Endodermal cell (in vitro differentiated cells): Measurements from ENCODE around the gene SLC36A2. TPM values are rescaled to one million over a fixed set of nuclear protein-coding genes. Genes with fewer than 3 reads are reported as not detected.
"Not testable (repeated sequence)": the region's sequence is repeated elsewhere in the genome, so short reads cannot be mapped to it uniquely, and the experiment has no call there.

Experiments
- DNase-seq: peaks from one replicate; pipeline ENCODE4 v3.0.0-alpha.2; 2017
- H3K27ac ChIP-seq: 2 replicates; pipeline ENCODE4 v1.5.1; 2013; ENCODE audit warnings: mild to moderate bottlenecking, low read depth, low read length, moderate library complexity
- H3K27me3 ChIP-seq: 2 replicates; pipeline ENCODE4 v1.6.1; 2013; ENCODE audit warnings: mild to moderate bottlenecking, low read length, moderate library complexity; ENCODE audit not compliant: insufficient read depth, control insufficient read depth, poor library complexity, severe bottlenecking
- H3K36me3 ChIP-seq: 2 replicates; pipeline ENCODE4 v1.7.0; 2013; ENCODE audit warnings: mild to moderate bottlenecking, low read length, moderate library complexity; ENCODE audit not compliant: control insufficient read depth, insufficient read depth
- H3K4me1 ChIP-seq: one replicate; pipeline ENCODE4 v1.7.0; 2013; ENCODE audit warnings: low read length; ENCODE audit not compliant: control insufficient read depth, insufficient read depth
- H3K4me3 ChIP-seq: 2 replicates; pipeline ENCODE4 v1.5.1; 2013; ENCODE audit warnings: mild to moderate bottlenecking, low read length, moderate library complexity
- H3K9ac ChIP-seq: 2 replicates; pipeline ENCODE4 v1.6.1; 2013; ENCODE audit warnings: mild to moderate bottlenecking, low read length, moderate library complexity; ENCODE audit not compliant: poor library complexity, severe bottlenecking; ENCODE audit errors: extremely low read depth
- H3K9me3 ChIP-seq: 2 replicates; pipeline ENCODE4 v1.6.1; 2013; ENCODE audit warnings: mild to moderate bottlenecking, low read length, moderate library complexity; ENCODE audit not compliant: control insufficient read depth
- H3K27ac Mint-ChIP-seq: 2 replicates; pipeline ENCODE4 v1.8.0; 2020; ENCODE audit warnings: mixed read lengths
- H3K27me3 Mint-ChIP-seq: 2 replicates; pipeline ENCODE4 v1.8.0; 2021; ENCODE audit warnings: mild to moderate bottlenecking, mixed read lengths; ENCODE audit not compliant: insufficient read depth
- H3K36me3 Mint-ChIP-seq: 2 replicates; pipeline ENCODE4 v1.8.0; 2020; ENCODE audit warnings: low read depth, mixed read lengths
- H3K4me1 Mint-ChIP-seq: 2 replicates; pipeline ENCODE4 v1.8.0; 2020; ENCODE audit warnings: mixed read lengths
- H3K4me3 Mint-ChIP-seq: 2 replicates; pipeline ENCODE4 v1.8.0; 2020; ENCODE audit warnings: mild to moderate bottlenecking, moderate library complexity, mixed read lengths
- H3K9me3 Mint-ChIP-seq: 2 replicates; pipeline ENCODE4 v1.8.0; 2020; ENCODE audit warnings: mild to moderate bottlenecking, mixed read lengths
- CTCF ChIP-seq: fragments of 200-600 bp; sonication (generic); conservative IDR thresholded peaks from 2 replicates; pipeline ENCODE4 v1.5.0; 2021; ENCODE audit warnings: antibody characterized with exemption, mild to moderate bottlenecking
- WGBS, 2 experiments: methylation state at CpG; one replicate each; pipeline versions ENCODE4 v1.1.5 to v1.1.7; 2013; ENCODE audit warnings: missing lambda C conversion rate in 2 of 2, mixed read lengths in 1 of 2; ENCODE audit not compliant: insufficient coverage in 1 of 2, insufficient read length in 1 of 2; 5-methylcytosine and 5-hydroxymethylcytosine counted together
- total RNA-seq, 2 donors: library from RNA; stranded (reverse); fragmentation: NEBNext Ultra II Directional in 1 of 2; extraction: Animal tissue kit (Norgen Biotek cat#: 25700) in 1 of 2; gene quantifications; 2 replicates in 1 of 2; 3 replicates in 1 of 2; pipeline ENCODE4 v1.2.1, GENCODE V29; 2021

The SLC36A2 gene
- total RNA-seq, 2 donors from 2014 or later = 1.4 TPM; not detected in 1

- no peak for DNase-seq
- Histone ChIP-seq H3K4me1 (no peaks in the 10 kb centered on the region), H3K27me3 (no peaks in the 10 kb centered on the region), H3K9ac (no peak overlapping the region), H3K4me3 (no peak overlapping the region), H3K27ac (no peak overlapping the region), H3K36me3 (no peaks in the 10 kb centered on the region), H3K9me3 (peaks cover 28% of the 10 kb centered on the region)
- no peak overlapping the region for H3K27ac Mint-ChIP-seq
- WGBS, 2 experiments = 93% methylated on average over 3 of the region's 6 CpGs; no CpG with 5 or more reads in 1 of the 2 experiments
- TF ChIP-seq CTCF = no peak
- H3K4me1 Mint-ChIP-seq = no peaks in the 10 kb centered on the region
- no peak overlapping the region for H3K4me3 Mint-ChIP-seq
- peaks cover 3% of the 10 kb centered on the region for H3K27me3 Mint-ChIP-seq
- no peaks in the 10 kb centered on the region for H3K36me3 Mint-ChIP-seq
- H3K9me3 Mint-ChIP-seq = peaks cover 31% of the 10 kb centered on the region
Measured at GRCh38 chr5:151378616-151379015, 31.3 kb upstream of the SLC36A2 start.

GRCh38 chr5:151374539-151374938 lies 27.2 kb upstream of the SLC36A2 start:
- Histone ChIP-seq H3K27me3 (no peaks in the 10 kb centered on the region), H3K4me1 (no peaks in the 10 kb centered on the region), H3K36me3 (no peaks in the 10 kb centered on the region), H3K4me3 (no peak overlapping the region), H3K9ac (no peak overlapping the region), H3K27ac (no peak overlapping the region), H3K9me3 (peaks cover 28% of the 10 kb centered on the region)
- H3K27me3 Mint-ChIP-seq = no peaks in the 10 kb centered on the region
- DNase-seq = no peak
- H3K9me3 Mint-ChIP-seq = peaks cover 34% of the 10 kb centered on the region
- H3K27ac Mint-ChIP-seq = no peak overlapping the region
- WGBS, 2 experiments = 100% methylated on average over 1 of the region's 1 CpG
- no peaks in the 10 kb centered on the region for H3K36me3 Mint-ChIP-seq
- no peak for TF ChIP-seq CTCF
- H3K4me3 Mint-ChIP-seq = no peak overlapping the region
- no peaks in the 10 kb centered on the region for H3K4me1 Mint-ChIP-seq

DNA sequence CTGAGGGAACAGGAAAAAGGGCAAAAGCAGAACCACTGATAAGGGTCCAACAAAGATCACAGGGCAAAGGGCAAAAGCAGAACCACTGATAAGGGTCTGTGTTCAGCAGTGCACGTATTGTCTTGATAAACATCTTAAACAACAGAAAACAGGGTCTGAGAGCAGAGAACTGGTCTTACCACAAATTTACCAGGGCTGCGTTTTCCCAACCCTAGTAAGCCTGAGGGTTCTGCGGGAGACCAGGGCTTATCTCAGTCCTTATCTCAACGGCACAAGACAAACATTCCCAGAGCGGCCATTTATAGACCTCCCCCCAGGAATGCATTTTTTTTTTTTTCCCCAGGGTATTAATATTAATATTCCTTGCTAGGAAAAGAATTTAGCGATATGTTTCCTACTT lies 19.7 kb upstream of the SLC36A2 start:
- H3K4me1 Mint-ChIP-seq, H3K9ac ChIP-seq, H3K27ac ChIP-seq, H3K4me3 ChIP-seq, H3K36me3 ChIP-seq, H3K27me3 Mint-ChIP-seq, H3K27me3 ChIP-seq, H3K4me1 ChIP-seq, H3K4me3 Mint-ChIP-seq, H3K27ac Mint-ChIP-seq, DNase-seq: not testable (repeated sequence)
- WGBS, 2 experiments = 89 to 91% methylated on average over 4 to 6 of the region's 6 CpGs
- H3K9me3 ChIP-seq = peaks cover 71% of the 10 kb centered on the region
- peaks cover 70% of the 10 kb centered on the region for H3K9me3 Mint-ChIP-seq
- H3K36me3 Mint-ChIP-seq = peaks cover 43% of the 10 kb centered on the region

DNA sequence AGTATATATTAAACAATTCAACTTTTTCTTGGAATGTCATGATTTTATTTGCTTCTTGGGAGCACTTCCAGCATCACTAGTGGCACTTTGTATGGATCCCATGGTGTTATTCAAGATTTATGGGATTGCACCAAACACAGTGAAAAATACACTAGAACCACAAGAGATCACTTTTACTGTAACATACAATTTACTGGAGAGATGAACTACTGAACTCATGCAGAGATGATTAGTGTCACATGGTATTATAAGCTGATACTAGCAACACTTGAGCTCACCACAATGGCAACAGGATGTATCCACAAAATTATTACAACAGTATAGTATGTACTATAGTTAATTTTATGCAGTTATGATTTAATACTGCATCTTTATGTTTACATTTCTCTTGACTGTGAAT lies 16.3 kb upstream of the SLC36A2 start:
- peaks cover 37% of the 10 kb centered on the region for H3K36me3 Mint-ChIP-seq
- peaks cover 78% of the 10 kb centered on the region for H3K9me3 Mint-ChIP-seq
- Histone ChIP-seq H3K4me3 (no peak overlapping the region), H3K27me3 (no peaks in the 10 kb centered on the region), H3K36me3 (no peaks in the 10 kb centered on the region), H3K4me1 (no peaks in the 10 kb centered on the region), H3K9me3 (peaks cover 86% of the 10 kb centered on the region), H3K27ac (no peak overlapping the region), H3K9ac (no peak overlapping the region)
- TF ChIP-seq CTCF = no peak
- DNase-seq = no peak
- no peaks in the 10 kb centered on the region for H3K27me3 Mint-ChIP-seq
- no peaks in the 10 kb centered on the region for H3K4me1 Mint-ChIP-seq
- no peak overlapping the region for H3K4me3 Mint-ChIP-seq
- no peak overlapping the region for H3K27ac Mint-ChIP-seq
